IMR-90 (cell line): Measurements from ENCODE around the gene AFG1L. TPM values are rescaled to one million over a fixed set of nuclear protein-coding genes. Genes with fewer than 3 reads are reported as not detected.

Experiments used
- ATAC-seq: fragments of 200-7000 bp; cut with Tn5 transposase; 2 replicates; pipeline ENCODE4 v1.9.1; 2020; ENCODE audit warnings: low read depth, mild to moderate bottlenecking, moderate library complexity
- BruUV-seq: library from RNA; stranded (reverse); fragments of 400-500 nt; replicated peaks from 2 replicates; lab custom pipeline; 2021; lab: Mats Ljungman, UMichigan
- CTCF ChIA-PET: fragments of 300-600 bp; formaldehyde crosslinking; extraction: SDS; loops from one replicate; lab custom pipeline; 2021; ENCODE audit warnings: antibody characterized with exemption; lab: Yijun Ruan, JAX
- POLR2A ChIA-PET: fragments of 300-600 bp; sonication (Branson Sonifier 250); formaldehyde crosslinking; loops from one replicate; lab custom pipeline; 2022; ENCODE audit warnings: antibody characterized with exemption; ENCODE audit not compliant: unreplicated experiment; lab: Charles Lee
- DNase-seq: peaks from one replicate; pipeline ENCODE4 v3.0.0; 2013
- H2AFZ ChIP-seq: replicated peaks from 2 replicates; pipeline ENCODE3; 2013; ENCODE audit warnings: low read length, mild to moderate bottlenecking; ENCODE audit not compliant: poor library complexity
- H2AK5ac ChIP-seq: 2 replicates; pipeline ENCODE4 v1.6.1; 2013; ENCODE audit warnings: low read depth, low read length, inconsistent platforms
- H2AK9ac ChIP-seq: replicated peaks from 2 replicates; pipeline ENCODE3; 2013; ENCODE audit warnings: mild to moderate bottlenecking, low read depth, low read length, moderate library complexity; ENCODE audit not compliant: poor library complexity
- H2BK120ac ChIP-seq: 2 replicates; pipeline ENCODE4 v1.6.1; 2013; ENCODE audit warnings: low read depth, low read length, inconsistent platforms
- H2BK15ac ChIP-seq: 3 replicates; pipeline ENCODE4 v1.6.1; 2013; ENCODE audit warnings: low read depth, low read length, inconsistent platforms
- H2BK20ac ChIP-seq: 2 replicates; pipeline ENCODE4 v1.6.1; 2013; ENCODE audit warnings: low read depth, mild to moderate bottlenecking, inconsistent platforms, low read length, moderate library complexity
- H2BK5ac ChIP-seq: 2 replicates; pipeline ENCODE4 v1.6.1; 2013; ENCODE audit warnings: mild to moderate bottlenecking, low read depth, low read length, inconsistent platforms; ENCODE audit not compliant: poor library complexity, severe bottlenecking
- H3K14ac ChIP-seq: replicated peaks from 2 replicates; pipeline ENCODE4 v1.6.1; 2013; ENCODE audit warnings: low read depth, low read length, inconsistent platforms
- H3K18ac ChIP-seq: 2 replicates; pipeline ENCODE4 v1.6.1; 2013; ENCODE audit warnings: low read depth, low read length, control low read depth
- H3K23ac ChIP-seq: 2 replicates; pipeline ENCODE4 v1.6.1; 2013; ENCODE audit warnings: low read depth, low read length, inconsistent platforms
- H3K27ac ChIP-seq: 2 replicates; pipeline ENCODE4 v1.5.1; 2013; ENCODE audit warnings: mild to moderate bottlenecking, control low read depth, low read length; ENCODE audit not compliant: insufficient read depth
- H3K27me3 ChIP-seq: 2 replicates; pipeline ENCODE4 v1.6.1; 2013; ENCODE audit warnings: low read length; ENCODE audit not compliant: control insufficient read depth, insufficient read depth
- H3K36me3 ChIP-seq: 2 replicates; pipeline ENCODE4 v1.6.1; 2013; ENCODE audit warnings: low read length, mixed read lengths; ENCODE audit not compliant: control insufficient read depth, insufficient read depth
- H3K4ac ChIP-seq: 2 replicates; pipeline ENCODE4 v1.6.1; 2013; ENCODE audit warnings: low read depth, low read length, inconsistent platforms
- H3K4me1 ChIP-seq: 2 replicates; pipeline ENCODE4 v1.6.1; 2013; ENCODE audit warnings: low read length, mixed read lengths; ENCODE audit not compliant: control insufficient read depth, insufficient read depth
- H3K4me2 ChIP-seq: 2 replicates; pipeline ENCODE4 v1.6.1; 2013; ENCODE audit warnings: low read depth, mild to moderate bottlenecking, control low read depth, low read length, moderate library complexity
- H3K4me3 ChIP-seq: 2 replicates; pipeline ENCODE4 v1.5.1; 2013; ENCODE audit warnings: low read depth, mild to moderate bottlenecking, control low read depth, low read length, moderate library complexity; ENCODE audit not compliant: insufficient read depth
- H3K56ac ChIP-seq: 2 replicates; pipeline ENCODE4 v1.6.1; 2013; ENCODE audit warnings: low read length, inconsistent platforms; ENCODE audit not compliant: insufficient read depth; ENCODE audit errors: extremely low read depth
- H3K79me1 ChIP-seq, 2 experiments: 2 replicates each; pipeline ENCODE4 v1.6.1; 2013; ENCODE audit warnings: low read length in 2 of 2, inconsistent platforms in 1 of 2, low read depth in 1 of 2
- H3K9ac ChIP-seq: 2 replicates; pipeline ENCODE4 v1.6.1; 2013; ENCODE audit warnings: low read depth, low read length, control low read depth
- H3K9me1 ChIP-seq: 2 replicates; pipeline ENCODE4 v1.6.1; 2013; ENCODE audit warnings: low read length, inconsistent platforms; ENCODE audit not compliant: insufficient read depth
- H3K9me3 ChIP-seq: 2 replicates; pipeline ENCODE4 v1.6.1; 2013; ENCODE audit warnings: low read length; ENCODE audit not compliant: control insufficient read depth, insufficient read depth
- H4K20me1 ChIP-seq: 2 replicates; pipeline ENCODE4 v1.6.1; 2013; ENCODE audit warnings: low read length, inconsistent platforms; ENCODE audit not compliant: insufficient read depth
- H4K5ac ChIP-seq: 2 replicates; pipeline ENCODE4 v1.6.1; 2013; ENCODE audit warnings: mild to moderate bottlenecking, low read depth, low read length, control low read depth
- H4K8ac ChIP-seq, 2 experiments: 2 replicates each; pipeline ENCODE4 v1.6.1; 2013; ENCODE audit warnings: low read depth in 2 of 2, low read length in 2 of 2, control low read depth in 1 of 2, inconsistent platforms in 1 of 2
- H4K91ac ChIP-seq: 2 replicates; pipeline ENCODE4 v1.6.1; 2013; ENCODE audit warnings: low read depth, low read length, inconsistent platforms; ENCODE audit not compliant: insufficient read depth
- BHLHE40 ChIP-seq: fragments of 150-350 bp; IDR thresholded peaks from 2 replicates; pipeline ENCODE4 v1.6.1; 2016; ENCODE audit warnings: mild to moderate bottlenecking, low read depth, low read length
- FOS ChIP-seq: fragments of 150-350 bp; IDR thresholded peaks from 2 replicates; pipeline ENCODE4 v1.6.1; 2016; ENCODE audit warnings: low read depth, low read length
- MAFK ChIP-seq: IDR thresholded peaks from 2 replicates; pipeline ENCODE4 v1.6.1; 2012; ENCODE audit warnings: low read depth, low read length, improper control_type of control experiment
- MXI1 ChIP-seq: IDR thresholded peaks from 2 replicates; pipeline ENCODE4 v1.6.1; 2012; ENCODE audit warnings: low read depth, mild to moderate bottlenecking, low read length, moderate library complexity, borderline replicate concordance
- RCOR1 ChIP-seq: IDR thresholded peaks from 2 replicates; pipeline ENCODE4 v1.6.1; 2012; ENCODE audit warnings: mild to moderate bottlenecking, low read length, improper control_type of control experiment; ENCODE audit not compliant: insufficient replicate concordance
- RFX5 ChIP-seq: IDR thresholded peaks from 2 replicates; pipeline ENCODE4 v1.8.0; 2012; ENCODE audit warnings: low read depth, mild to moderate bottlenecking, low read length, moderate library complexity
- SMC3 ChIP-seq: fragments of 150-350 bp; IDR thresholded peaks from 2 replicates; pipeline ENCODE4 v1.6.1; 2016; ENCODE audit warnings: low read depth, mild to moderate bottlenecking, antibody characterized with exemption, low read length, moderate library complexity
- WGBS, 2 experiments: methylation state at CpG; one replicate each; pipeline versions ENCODE4 v1.1.5 to v1.1.7; 2013; ENCODE audit warnings: missing lambda C conversion rate in 2 of 2; ENCODE audit not compliant: insufficient read length in 1 of 2; ENCODE audit errors: extremely low coverage in 2 of 2; 5-methylcytosine and 5-hydroxymethylcytosine counted together
- dilution Hi-C: fragments of 300-500 bp; cut with HindIII; formaldehyde crosslinking; loops from one replicate; pipeline ENCODE4 v1.14.3; 2018; ENCODE audit warnings: low sequenced_read_pairs; ENCODE audit not compliant: unreplicated experiment
- in situ Hi-C: fragments of 300-500 bp; cut with MboI; formaldehyde crosslinking; loops from 3 replicates; pipeline ENCODE4 v1.14.3; 2019; ENCODE audit warnings: low sequenced_read_pairs, inconsistent platforms, mixed read lengths
- intact Hi-C: fragments of 100-400 bp; cut with micrococcal nuclease; formaldehyde crosslinking; loops from 2 replicates; pipeline ENCODE4 v1.10.0; 2022
- polyA plus RNA-seq, 3 experiments: library from polyadenylated mRNA; depleted of rRNA; stranded (reverse); fragments of >200 nt; gene quantifications; 2 replicates each; pipeline ENCODE4 v1.2.3, GENCODE V29; 2012; ENCODE audit warnings: low replicate concordance in 1 of 3
- total RNA-seq: library from RNA; depleted of rRNA; stranded (reverse); fragments of >200 nt; gene quantifications from 2 replicates; pipeline ENCODE4 v1.2.3, GENCODE V29; 2012

Gene AFG1L
- total and polyA plus RNA-seq, 2 of the 4 experiments (the other 2 are of a cell fraction), result 1.0 to 2.0 TPM

DNA sequence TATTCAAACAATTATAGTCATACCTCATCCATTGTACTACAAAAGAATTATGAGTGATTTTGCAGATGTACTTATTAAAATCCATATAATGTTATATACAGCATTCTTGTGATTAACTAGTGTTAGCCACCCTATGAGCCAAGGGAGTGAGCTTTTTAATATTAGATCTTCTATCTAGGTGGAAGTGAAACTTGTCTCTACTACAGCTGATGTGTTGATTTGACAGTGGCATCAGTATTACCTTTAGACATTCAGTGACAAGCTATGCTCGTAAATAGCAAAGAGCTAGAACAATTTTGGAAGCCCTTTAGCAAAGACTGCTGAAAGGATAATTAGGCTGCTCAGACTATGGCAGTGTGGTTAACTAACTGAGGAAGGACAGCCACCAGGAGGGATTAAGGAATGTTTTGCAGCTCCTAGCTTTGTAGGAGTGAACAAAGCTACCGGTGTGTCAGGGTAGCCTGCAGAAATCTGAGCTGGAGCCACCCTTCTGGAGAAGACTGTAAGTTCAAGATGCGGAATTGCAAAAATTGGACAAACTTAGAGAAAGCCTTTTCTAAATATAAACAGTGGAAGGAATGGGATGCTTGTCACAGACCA is 73.7 kb downstream of the AFG1L start:
- H3K4me2 ChIP-seq, result no peak overlapping the region
- no TSS peak for BruUV-seq

More for the DNA sequence above, 73.7 kb downstream of the AFG1L start:
- no peaks in the 10 kb centered on the region for H3K79me1 ChIP-seq
- no peak overlapping the region for H3K18ac ChIP-seq
- TF ChIP-seq BHLHE40 (no peak), RCOR1 (no peak), FOS (no peak), MXI1 (no peak), MAFK (no peak), SMC3 (no peak), RFX5 (no peak)
- H4K20me1 ChIP-seq, result no peaks in the 10 kb centered on the region
- intact Hi-C loops (no loop called here), dilution Hi-C loops (no loop called here), in situ Hi-C loops (no loop called here)
- WGBS, 2 experiments, result 86% methylated on average over 1 of the region's 3 CpGs; no CpG with 5 or more reads in 1 of the 2 experiments
- no peak overlapping the region for H2BK120ac ChIP-seq
- DNase-seq, result no peak
- H4K91ac ChIP-seq, result no peak overlapping the region
- no peak overlapping the region for H3K14ac ChIP-seq
- no peak overlapping the region for H3K4ac ChIP-seq
- no peak overlapping the region for H3K56ac ChIP-seq
- no peak overlapping the region for H4K5ac ChIP-seq
- POLR2A ChIA-PET, result no interaction called here
- no peaks in the 10 kb centered on the region for H3K36me3 ChIP-seq
- no peak overlapping the region for H2BK5ac ChIP-seq
- ATAC-seq, result no peak
- H3K9me1 ChIP-seq, result no peaks in the 10 kb centered on the region
- no peak overlapping the region for H2AFZ ChIP-seq
- H3K27ac ChIP-seq, result no peak overlapping the region
- H2AK5ac ChIP-seq, result no peak overlapping the region
- H4K8ac ChIP-seq, result no peak overlapping the region
- CTCF ChIA-PET, result interaction anchor here (1.4 kb wide), 1 partner anchor 13 kb away, joined by 7 read pairs; no protein-coding TSS in a partner anchor
- no peak overlapping the region for H2AK9ac ChIP-seq
- H2BK15ac ChIP-seq, result no peak overlapping the region
- H2BK20ac ChIP-seq, result no peak overlapping the region
- H3K9ac ChIP-seq, result no peak overlapping the region
- H3K4me3 ChIP-seq, result no peak overlapping the region
- no peaks in the 10 kb centered on the region for H3K9me3 ChIP-seq
- no peaks in the 10 kb centered on the region for H3K27me3 ChIP-seq
- H3K4me1 ChIP-seq, result no peaks in the 10 kb centered on the region
- no peak overlapping the region for H3K23ac ChIP-seq
